ENCODE data around the gene TACR2.

DNA sequence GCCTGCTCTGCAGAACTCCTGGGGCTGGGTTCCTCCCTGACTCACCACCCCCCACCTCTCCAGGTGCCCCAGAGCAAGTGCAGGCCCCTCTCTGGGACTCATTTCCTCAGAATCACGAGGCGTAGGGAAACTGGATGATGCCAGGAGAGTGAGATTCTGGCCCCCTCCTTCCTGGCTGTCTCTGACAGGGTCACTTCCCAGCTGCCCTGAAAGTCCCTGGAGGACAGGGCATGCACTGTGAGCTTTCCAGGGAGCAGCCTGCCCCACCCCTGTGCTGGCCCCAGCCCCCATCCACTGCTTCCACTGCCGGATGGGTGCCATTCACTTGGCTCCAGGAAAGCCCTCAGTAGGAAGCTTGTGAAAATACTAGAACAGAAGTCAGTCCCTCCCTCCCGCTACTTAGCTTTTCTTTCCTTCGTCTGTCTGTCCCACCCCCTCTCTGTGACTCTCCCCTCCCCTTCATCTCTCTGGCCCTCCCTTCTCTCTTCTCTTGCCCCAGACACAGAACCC, 10.4 kb downstream of the TACR2 start:
- no peak for TF ChIP-seq FOXM1 (IDR thresholded peaks at IDR 0.05; ENCODE audit: borderline replicate concordance, low read depth)
- no peak for TF ChIP-seq EP300 (IDR thresholded peaks at IDR 0.05; ENCODE audit: borderline replicate concordance)
- TF ChIP-seq TEAD4 (IDR thresholded peaks at IDR 0.05), result no peak
- TF ChIP-seq YY1 (IDR thresholded peaks at IDR 0.05; ENCODE audit: low read depth), result no peak
- no peak for TF ChIP-seq TAF1 (IDR thresholded peaks at IDR 0.05; ENCODE audit: low read depth)
- TF ChIP-seq REST (IDR thresholded peaks at IDR 0.05; ENCODE audit: low read depth), result no peak
- TF ChIP-seq EGR1 (IDR thresholded peaks at IDR 0.05), result no peak
- TF ChIP-seq RAD21 (IDR thresholded peaks at IDR 0.05; ENCODE audit: low read depth), result no peak
- TF ChIP-seq TCF12 (IDR thresholded peaks at IDR 0.05; ENCODE audit: low read depth), result no peak
- no peak for TF ChIP-seq CEBPB (IDR thresholded peaks at IDR 0.05)
